Activated CD4-positive, alpha-beta T cell treated with anti-CD3 and anti-CD28 coated beads, Interleukin-2, amount 50 U/mL, for 24 hours (primary cell): Measurements from ENCODE around the gene SPECC1L.
A peak's percentile ranks its signal among the peaks of the same experiment; 100 is the strongest.
"Not testable (repeated sequence)": the region's sequence is repeated elsewhere in the genome, so short reads cannot be mapped to it uniquely, and the experiment has no call there.

ENCODE experiments used
- DNase-seq, 2 donors: peaks; one replicate each; pipeline ENCODE4 v3.0.0-alpha.2; 2020; ENCODE audit warnings: low read depth in 1 of 2, low spot score in 1 of 2

The SPECC1L gene

GRCh38 chr22:24270556-24271385 lies at the start of gene SPECC1L:
Gene SPECC1L (plus strand): TSS chr22:24270831. CDS start chr22:24302232, 31,401 bp downstream.
- peak; percentile 84 to 87 for DNase-seq

GRCh38 chr22:24224468-24224867 lies 46.2 kb upstream of the SPECC1L start:
- DNase-seq, result no peak

- no peak for DNase-seq
These were observed 45.5 kb upstream of the SPECC1L start for GRCh38 chr22:24225044-24225601.

GRCh38 chr22:24225951-24226350 lies 44.7 kb upstream of the SPECC1L start:
- DNase-seq, result no peak

GRCh38 chr22:24230911-24231656 lies 39.5 kb upstream of the SPECC1L start:
- peak; percentile 40 to 42 for DNase-seq

GRCh38 chr22:24231706-24232105 lies 38.9 kb upstream of the SPECC1L start:
- DNase-seq, result no peak

- no peak for DNase-seq
These were observed 38.5 kb upstream of the SPECC1L start for GRCh38 chr22:24232124-24232523.

- DNase-seq, result no peak
These were observed 37.9 kb upstream of the SPECC1L start for GRCh38 chr22:24232725-24233124.

GRCh38 chr22:24233235-24233634 lies 37.4 kb upstream of the SPECC1L start:
- no peak for DNase-seq

- DNase-seq, result no peak
These were observed 36.8 kb upstream of the SPECC1L start for GRCh38 chr22:24233816-24234215.

- DNase-seq, result no peak
These were observed 35.3 kb upstream of the SPECC1L start for GRCh38 chr22:24235315-24235714.

- DNase-seq, result no peak
These were observed 34.0 kb upstream of the SPECC1L start for GRCh38 chr22:24236656-24237055.

- not testable (repeated sequence) for DNase-seq
These were observed 32.4 kb upstream of the SPECC1L start for GRCh38 chr22:24238101-24238694.

- DNase-seq, result no peak
These were observed 30.2 kb upstream of the SPECC1L start for GRCh38 chr22:24240381-24240780.

- DNase-seq, result not testable (repeated sequence)
These were observed 29.5 kb upstream of the SPECC1L start for GRCh38 chr22:24240985-24241692.

GRCh38 chr22:24243417-24243816 lies 27.2 kb upstream of the SPECC1L start:
- DNase-seq, result not testable (repeated sequence)

GRCh38 chr22:24244144-24244787 lies 26.4 kb upstream of the SPECC1L start:
- DNase-seq, result no peak

GRCh38 chr22:24245030-24245431 lies 25.6 kb upstream of the SPECC1L start, which contains the start of gene GGT5:
Gene GGT5 (minus strand): TSS chr22:24245082. CDS start chr22:24244725, 357 bp downstream.
- DNase-seq, result not testable (repeated sequence)

- DNase-seq, result not testable (repeated sequence)
These were observed 24.8 kb upstream of the SPECC1L start for GRCh38 chr22:24245584-24246561.
